Liver (tissue), 9 donors: ENCODE data around the gene RCE1. TPM values are rescaled to one million over a fixed set of nuclear protein-coding genes. Genes with fewer than 3 reads are reported as not detected.

Experiments
- DNase-seq: peaks from one replicate; pipeline ENCODE4 v3.0.0-alpha.2; 2017; ENCODE audit warnings: low spot score
- H3K27ac ChIP-seq, 2 donors: one replicate each; pipeline ENCODE4 v1.7.0; 2013; ENCODE audit warnings: inconsistent platforms in 2 of 2, low read length in 2 of 2, control low read depth in 1 of 2, low read depth in 1 of 2, mild to moderate bottlenecking in 1 of 2
- H3K27me3 ChIP-seq, 4 donors: one replicate each; pipeline versions ENCODE4 v1.6.1 to v1.7.0; 2013; ENCODE audit warnings: low read length in 3 of 4, inconsistent platforms in 1 of 4, mild to moderate bottlenecking in 1 of 4, moderate library complexity in 1 of 4; ENCODE audit not compliant: control insufficient read depth in 4 of 4, insufficient read depth in 4 of 4
- H3K36me3 ChIP-seq, 4 donors: one replicate each; pipeline versions ENCODE4 v1.6.1 to v1.7.0; 2013; ENCODE audit warnings: low read length in 3 of 4, mild to moderate bottlenecking in 3 of 4, low read depth in 1 of 4, moderate library complexity in 1 of 4; ENCODE audit not compliant: control insufficient read depth in 4 of 4, insufficient read depth in 3 of 4
- H3K4me1 ChIP-seq, 4 donors: one replicate each; pipeline versions ENCODE4 v1.6.1 to v1.7.0; 2013; ENCODE audit warnings: low read length in 3 of 4, mild to moderate bottlenecking in 3 of 4, moderate library complexity in 1 of 4; ENCODE audit not compliant: control insufficient read depth in 4 of 4, insufficient read depth in 4 of 4
- H3K4me3 ChIP-seq, 3 donors: one replicate each; pipeline versions ENCODE4 v1.6.1 to v1.7.0; 2013; ENCODE audit warnings: low read length in 3 of 3, control low read depth in 1 of 3, low read depth in 1 of 3, mild to moderate bottlenecking in 1 of 3
- H3K9ac ChIP-seq, 2 donors: one replicate each; pipeline ENCODE4 v1.7.0; 2013; ENCODE audit warnings: low read length in 2 of 2, mild to moderate bottlenecking in 2 of 2, moderate library complexity in 2 of 2, control low read depth in 1 of 2, low read depth in 1 of 2
- H3K9me3 ChIP-seq, 4 donors: one replicate each; pipeline versions ENCODE4 v1.6.1 to v1.7.0; 2013; ENCODE audit warnings: low read length in 3 of 4; ENCODE audit not compliant: control insufficient read depth in 4 of 4
- CTCF ChIP-seq: fragments of 150-350 bp; IDR thresholded peaks from 2 replicates; pipeline ENCODE4 v1.5.1; 2017; ENCODE audit warnings: improper control_type of control experiment, low read depth, low read length; ENCODE audit not compliant: missing input control
- EGR1 ChIP-seq, 2 donors: IDR thresholded peaks; 2 replicates each; pipeline ENCODE4 v1.6.1; 2016 to 2018; ENCODE audit warnings: antibody characterized with exemption in 2 of 2, low read depth in 2 of 2
- FOXA2 ChIP-seq: IDR thresholded peaks from 2 replicates; pipeline ENCODE4 v1.6.1; 2016; ENCODE audit warnings: antibody characterized with exemption
- GABPA ChIP-seq, 2 donors: IDR thresholded peaks in 1 of 2; conservative IDR thresholded peaks in 1 of 2; 2 replicates each; pipeline ENCODE4 v1.6.1; 2016; ENCODE audit warnings: antibody characterized with exemption in 2 of 2, mild to moderate bottlenecking in 1 of 2, moderate library complexity in 1 of 2
- HNF4A ChIP-seq, 2 donors: conservative IDR thresholded peaks; 2 replicates each; pipeline ENCODE4 v1.6.1; 2016; ENCODE audit warnings: antibody characterized with exemption in 2 of 2, mild to moderate bottlenecking in 2 of 2
- JUND ChIP-seq, 2 donors: IDR thresholded peaks; 2 replicates each; pipeline ENCODE4 v1.6.1; 2016; ENCODE audit warnings: antibody characterized with exemption in 2 of 2
- MAX ChIP-seq: IDR thresholded peaks from 2 replicates; pipeline ENCODE4 v1.6.1; 2016; ENCODE audit warnings: antibody characterized with exemption
- TAF1 ChIP-seq: conservative IDR thresholded peaks from 2 replicates; pipeline ENCODE4 v1.6.1; 2016; ENCODE audit warnings: antibody characterized with exemption, mild to moderate bottlenecking
- WGBS: extraction: QIAGEN DNeasy Blood & Tissue Kit; methylation state at CpG from one replicate; pipeline ENCODE4 v1.1.7; 2013; 5-methylcytosine and 5-hydroxymethylcytosine counted together
- polyA plus RNA-seq, 2 donors: library from polyadenylated mRNA; stranded (reverse) in 1 of 2; unstranded in 1 of 2; fragments of 200-250 nt in 1 of 2; fragments of >200 nt in 1 of 2; fragmentation: Nextera tagmentation in 1 of 2; extraction: Ambion mirVana in 1 of 2; gene quantifications; one replicate each; pipeline versions ENCODE4 v1.2.1 to v1.2.3, GENCODE V29; 2013 to 2015
- total RNA-seq, 2 donors: library from RNA; depleted of rRNA; stranded (reverse); fragments of >200 nt; gene quantifications; one replicate each; pipeline ENCODE4 v1.2.3, GENCODE V29; 2014
- donor health status: healthy.
- donor health status: healthy.
- donor health status: healthy.
- donor health status: healthy.
- donor health status: healthy.

The RCE1 gene
- total and polyA plus RNA-seq, 4 donors, result 2.9 to 7.7 (median 3.2) TPM

- TF ChIP-seq EGR1 (IDR thresholded peaks at IDR 0.05; ENCODE audit: low read depth in 2 of 2), result no peak
- TF ChIP-seq CTCF, result no peak
- no peak for TF ChIP-seq JUND (IDR thresholded peaks at IDR 0.05)
- TF ChIP-seq GABPA (IDR thresholded peaks at IDR 0.05 in 1 of 2, conservative IDR thresholded peaks at IDR 0.05 in 1 of 2), result no peak
- no peak for TF ChIP-seq FOXA2
- H3K9ac ChIP-seq, result no peak overlapping the region
- peaks cover 0 to 8% (median 2%) of the 10 kb centered on the region in 4 donors for H3K4me1 ChIP-seq
- H3K27me3 ChIP-seq, result no peaks in the 10 kb centered on the region
- WGBS, result 97% methylated on average over 19 of the region's 19 CpGs
- peaks cover 3 to 36% (median 19%) of the 10 kb centered on the region in 4 donors for H3K36me3 ChIP-seq
- H3K4me3 ChIP-seq, result no peak overlapping the region
- no peaks in the 10 kb centered on the region for H3K9me3 ChIP-seq
- no peak overlapping the region for H3K27ac ChIP-seq
- DNase-seq, result no peak
Measured at GRCh38 chr11:66857927-66858185, 14.6 kb downstream of the RCE1 start.

- DNase-seq, result no peak
- Histone ChIP-seq H3K27ac (no peak overlapping the region), H3K4me1 (peaks cover 0 to 8% (median 2%) of the 10 kb centered on the region in 4 donors), H3K36me3 (peaks cover 5 to 35% (median 18%) of the 10 kb centered on the region in 4 donors), H3K9ac (no peak overlapping the region), H3K9me3 (no peaks in the 10 kb centered on the region), H3K27me3 (no peaks in the 10 kb centered on the region), H3K4me3 (no peak overlapping the region)
- 93% methylated on average over 62 of the region's 62 CpGs for WGBS
- TF ChIP-seq HNF4A (conservative IDR thresholded peaks at IDR 0.05) (peak; percentile 13 to 42), TAF1 (no peak)
Measured at GRCh38 chr11:66858186-66858938, 15.1 kb downstream of the RCE1 start.

- Histone ChIP-seq H3K9me3 (no peaks in the 10 kb centered on the region), H3K27me3 (no peaks in the 10 kb centered on the region), H3K9ac (no peak overlapping the region), H3K4me3 (no peak overlapping the region), H3K27ac (no peak overlapping the region), H3K4me1 (peaks cover 0 to 8% (median 2%) of the 10 kb centered on the region in 4 donors), H3K36me3 (peaks cover 7 to 36% (median 19%) of the 10 kb centered on the region in 4 donors)
- no peak for DNase-seq
- WGBS, result 90% methylated on average over 29 of the region's 29 CpGs
- TF ChIP-seq HNF4A (conservative IDR thresholded peaks at IDR 0.05), result no peak
- no peak for TF ChIP-seq GABPA (IDR thresholded peaks at IDR 0.05 in 1 of 2, conservative IDR thresholded peaks at IDR 0.05 in 1 of 2)
- no peak for TF ChIP-seq FOXA2
- no peak for TF ChIP-seq EGR1 (IDR thresholded peaks at IDR 0.05; ENCODE audit: low read depth in 2 of 2)
- no peak for TF ChIP-seq CTCF
- TF ChIP-seq MAX, result no peak
Measured at GRCh38 chr11:66858939-66859685, 15.9 kb downstream of the RCE1 start.
